GM20431 (cell line): ENCODE results near the gene PPP1R14B.

Source experiments
- in situ Hi-C: fragments of 300-500 bp; cut with MseI, MboI; formaldehyde crosslinking; loops from one replicate; pipeline ENCODE4 v1.15.0; 2020; ENCODE audit warnings: low sequenced_read_pairs; ENCODE audit not compliant: unreplicated experiment

Gene PPP1R14B

GRCh38 chr11:64246871-64247728 lies at the start of gene PPP1R14B:
Gene PPP1R14B, minus strand, starts transcription at chr11:64246943. Its CDS starts 270 bp downstream, at chr11:64246673.
- in situ Hi-C loops = no loop called here

- in situ Hi-C loops = no loop called here
Measured at GRCh38 chr11:64296236-64296635, 49.5 kb upstream of the PPP1R14B start.

DNA sequence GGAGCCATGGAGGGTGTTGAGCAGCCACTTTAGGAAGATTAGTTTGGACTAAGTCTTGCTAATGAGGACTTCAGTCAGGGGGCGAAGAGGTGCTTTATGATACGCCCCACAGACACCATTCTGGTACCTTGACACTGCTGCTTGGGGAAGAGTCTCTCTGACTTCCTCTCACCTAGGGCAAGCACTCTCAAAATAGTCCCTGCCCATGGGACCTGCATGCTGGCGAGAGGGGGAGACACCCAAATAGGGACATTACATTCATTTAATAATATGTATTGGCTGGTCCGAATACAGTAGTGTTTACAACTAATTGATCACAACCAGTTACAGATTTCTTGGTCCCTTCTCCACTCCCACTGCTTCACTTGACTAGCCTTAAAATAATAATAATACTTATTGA lies 49.0 kb upstream of the PPP1R14B start:
- in situ Hi-C loops = no loop called here

DNA sequence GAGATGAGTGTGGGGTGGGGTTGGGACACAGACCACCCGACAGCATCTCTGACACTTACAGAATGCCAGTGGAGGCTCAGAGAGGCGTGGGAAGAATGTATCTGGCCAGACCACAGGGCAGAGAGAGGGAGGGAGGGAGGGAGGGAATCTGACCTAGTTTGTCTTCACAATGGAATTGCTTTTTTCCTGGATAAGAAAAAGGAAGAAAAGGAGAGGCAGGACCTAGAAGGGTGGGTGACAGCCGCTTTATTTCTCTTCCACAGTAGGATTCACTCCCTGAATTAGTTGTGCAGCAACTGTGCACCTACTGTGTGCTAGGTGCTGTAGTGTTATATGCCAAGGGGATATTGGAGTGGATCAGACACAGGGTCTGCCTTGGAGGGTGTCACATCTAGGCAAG lies 48.0 kb upstream of the PPP1R14B start:
- in situ Hi-C loops = no loop called here

DNA sequence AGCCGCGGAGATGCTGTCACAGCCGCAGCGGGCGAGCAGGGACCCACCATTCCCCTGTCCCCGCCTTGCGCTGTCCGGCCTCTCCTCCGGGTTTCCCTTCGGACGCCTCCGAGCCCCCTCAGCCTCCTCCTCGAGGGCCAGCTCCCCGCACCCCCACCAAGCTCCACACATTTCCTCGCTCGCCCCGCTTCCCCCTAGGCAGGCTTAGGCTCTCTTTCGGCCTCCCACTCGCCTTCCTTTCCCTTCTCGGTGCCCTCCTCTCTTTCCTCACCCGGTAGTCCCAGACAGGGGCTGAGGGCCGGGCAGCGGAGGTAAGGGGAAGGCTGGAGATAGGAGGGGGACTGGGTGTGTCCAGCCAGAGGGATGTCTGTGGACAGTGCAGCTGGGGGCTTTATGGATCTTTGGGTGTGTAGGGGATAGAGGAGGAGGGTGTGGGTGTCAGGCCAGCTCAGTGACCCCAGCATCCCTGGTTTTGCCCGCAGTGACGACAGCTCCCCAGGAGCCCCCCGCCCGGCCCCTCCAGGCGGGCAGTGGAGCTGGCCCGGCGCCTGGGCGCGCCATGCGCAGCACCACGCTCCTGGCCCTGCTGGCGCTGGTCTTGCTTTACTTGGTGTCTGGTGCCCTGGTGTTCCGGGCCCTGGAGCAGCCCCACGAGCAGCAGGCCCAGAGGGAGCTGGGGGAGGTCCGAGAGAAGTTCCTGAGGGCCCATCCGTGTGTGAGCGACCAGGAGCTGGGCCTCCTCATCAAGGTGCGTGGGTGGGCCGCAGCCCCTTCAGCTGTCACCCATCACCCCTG lies 45.9 kb upstream of the PPP1R14B start:
- in situ Hi-C loops = no loop called here

GRCh38 chr11:64291752-64292459 lies 45.2 kb upstream of the PPP1R14B start:
- in situ Hi-C loops = no loop called here

- in situ Hi-C loops = no loop called here
Measured at GRCh38 chr11:64291262-64291751, 44.6 kb upstream of the PPP1R14B start, which contains the start of gene KCNK4. Gene KCNK4, plus strand, starts transcription at chr11:64291302. Its CDS starts 1,717 bp downstream, at chr11:64293019.

- in situ Hi-C loops = no loop called here
Measured at GRCh38 chr11:64290352-64291261, 43.9 kb upstream of the PPP1R14B start.

DNA sequence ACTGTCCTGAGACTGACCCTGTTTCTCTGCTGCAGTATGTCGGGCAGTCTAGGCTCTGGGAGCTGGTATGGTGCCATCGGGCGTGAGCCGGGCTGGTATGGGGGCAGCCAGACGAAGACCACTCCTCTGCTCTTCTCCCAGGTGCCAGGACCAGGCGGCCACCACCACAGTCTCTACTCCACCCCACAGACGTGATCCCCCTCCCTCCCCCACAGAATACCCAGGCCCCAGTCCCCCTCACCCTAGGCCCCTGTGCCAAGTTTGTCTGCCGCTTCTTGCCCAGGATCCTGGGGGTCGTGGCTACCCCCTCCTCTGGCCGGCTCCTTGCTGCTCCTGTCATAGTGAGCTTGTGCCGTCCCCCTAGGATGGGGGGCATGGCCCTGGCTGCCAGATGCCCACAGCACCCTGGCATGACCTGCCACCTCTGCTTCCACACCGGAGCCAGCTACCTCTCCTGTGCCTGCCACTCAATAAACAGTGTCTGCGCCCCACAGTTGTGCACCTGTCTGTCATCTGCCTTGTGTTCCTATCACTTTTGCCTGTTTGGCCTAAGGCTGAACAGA lies 42.3 kb upstream of the PPP1R14B start:
- in situ Hi-C loops = no loop called here

DNA sequence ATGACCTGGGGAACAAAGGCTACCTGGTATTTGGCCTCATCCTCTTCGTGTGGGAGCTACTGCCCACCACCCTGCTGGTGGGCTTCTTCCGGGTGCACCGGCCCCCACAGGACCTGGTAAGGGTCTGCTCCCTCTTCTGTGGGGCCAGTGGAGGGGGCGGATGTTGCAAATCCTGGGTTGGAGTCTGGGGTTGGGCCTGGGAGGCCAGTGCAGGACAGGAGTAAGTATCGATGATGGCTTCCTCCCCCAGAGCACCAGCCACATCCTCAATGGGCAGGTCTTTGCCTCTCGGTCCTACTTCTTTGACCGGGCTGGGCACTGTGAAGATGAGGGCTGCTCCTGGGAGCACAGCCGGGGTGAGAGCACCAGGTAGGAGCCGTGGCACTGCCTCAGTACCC lies 41.6 kb upstream of the PPP1R14B start:
- in situ Hi-C loops = no loop called here

- in situ Hi-C loops = no loop called here
Measured at GRCh38 chr11:64287676-64288352, 41.1 kb upstream of the PPP1R14B start.

DNA sequence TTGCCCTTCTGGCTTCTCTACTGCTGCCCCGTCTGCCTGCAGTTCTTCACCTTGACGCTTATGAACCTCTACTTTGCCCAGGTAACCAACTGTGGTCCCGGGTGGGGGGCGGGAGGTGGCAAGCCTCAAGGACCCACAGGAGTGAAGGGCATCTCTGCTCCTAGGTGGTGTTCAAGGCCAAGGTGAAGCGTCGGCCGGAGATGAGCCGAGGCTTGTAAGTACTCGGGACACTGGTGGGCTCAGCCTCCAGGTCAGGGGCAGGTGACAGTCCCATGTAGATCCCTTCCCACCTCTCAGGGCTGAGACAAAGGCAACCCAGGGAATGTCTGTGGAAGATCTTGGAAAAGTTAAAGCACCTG lies 40.0 kb upstream of the PPP1R14B start:
- in situ Hi-C loops = no loop called here

DNA sequence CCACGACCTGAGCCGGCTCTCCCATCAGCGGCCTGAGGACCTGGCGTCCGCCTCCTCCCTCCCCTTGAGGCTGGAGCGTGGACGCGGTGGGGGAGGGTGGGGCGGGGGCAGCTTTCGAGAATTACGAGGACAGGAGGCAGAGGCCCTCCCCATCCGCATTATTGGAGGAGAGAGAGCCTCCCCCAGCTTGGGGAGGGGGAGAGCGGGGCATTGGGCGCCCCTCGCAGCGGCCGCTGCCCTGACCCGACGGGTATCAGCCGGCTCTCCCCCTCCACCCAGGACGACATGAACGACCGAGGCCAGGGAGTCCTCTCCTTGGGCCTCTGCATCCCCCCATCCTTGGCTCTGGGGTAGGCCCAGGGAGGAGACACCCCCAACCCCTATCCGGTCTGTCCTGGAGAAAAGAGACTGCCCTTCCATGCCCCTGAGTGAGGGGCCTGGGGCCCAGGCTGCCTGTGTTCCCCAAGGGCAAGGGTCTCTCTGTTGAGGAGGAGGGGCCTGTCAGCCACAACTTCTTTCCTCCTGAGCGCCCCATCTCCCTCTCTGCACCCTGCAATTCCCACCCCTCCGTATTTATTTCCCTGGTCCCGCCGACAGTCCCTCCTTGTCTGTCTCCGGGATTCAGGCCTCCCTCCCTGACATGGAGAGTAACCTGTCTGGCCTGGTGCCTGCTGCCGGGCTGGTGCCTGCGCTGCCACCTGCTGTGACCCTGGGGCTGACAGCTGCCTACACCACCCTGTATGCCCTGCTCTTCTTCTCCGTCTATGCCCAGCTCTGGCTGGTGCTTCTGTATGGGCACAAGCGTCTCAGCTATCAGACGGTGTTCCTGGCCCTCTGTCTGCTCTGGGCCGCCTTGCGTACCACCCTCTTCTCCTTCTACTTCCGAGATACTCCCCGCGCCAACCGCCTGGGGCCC lies 39.4 kb upstream of the PPP1R14B start:
- in situ Hi-C loops = no loop called here

- in situ Hi-C loops = no loop called here
Measured at GRCh38 chr11:64284962-64285884, 38.5 kb upstream of the PPP1R14B start, which contains the start of gene GPR137. Gene GPR137, plus strand, starts transcription at chr11:64285848. Its CDS starts 677 bp downstream, at chr11:64286525.

DNA sequence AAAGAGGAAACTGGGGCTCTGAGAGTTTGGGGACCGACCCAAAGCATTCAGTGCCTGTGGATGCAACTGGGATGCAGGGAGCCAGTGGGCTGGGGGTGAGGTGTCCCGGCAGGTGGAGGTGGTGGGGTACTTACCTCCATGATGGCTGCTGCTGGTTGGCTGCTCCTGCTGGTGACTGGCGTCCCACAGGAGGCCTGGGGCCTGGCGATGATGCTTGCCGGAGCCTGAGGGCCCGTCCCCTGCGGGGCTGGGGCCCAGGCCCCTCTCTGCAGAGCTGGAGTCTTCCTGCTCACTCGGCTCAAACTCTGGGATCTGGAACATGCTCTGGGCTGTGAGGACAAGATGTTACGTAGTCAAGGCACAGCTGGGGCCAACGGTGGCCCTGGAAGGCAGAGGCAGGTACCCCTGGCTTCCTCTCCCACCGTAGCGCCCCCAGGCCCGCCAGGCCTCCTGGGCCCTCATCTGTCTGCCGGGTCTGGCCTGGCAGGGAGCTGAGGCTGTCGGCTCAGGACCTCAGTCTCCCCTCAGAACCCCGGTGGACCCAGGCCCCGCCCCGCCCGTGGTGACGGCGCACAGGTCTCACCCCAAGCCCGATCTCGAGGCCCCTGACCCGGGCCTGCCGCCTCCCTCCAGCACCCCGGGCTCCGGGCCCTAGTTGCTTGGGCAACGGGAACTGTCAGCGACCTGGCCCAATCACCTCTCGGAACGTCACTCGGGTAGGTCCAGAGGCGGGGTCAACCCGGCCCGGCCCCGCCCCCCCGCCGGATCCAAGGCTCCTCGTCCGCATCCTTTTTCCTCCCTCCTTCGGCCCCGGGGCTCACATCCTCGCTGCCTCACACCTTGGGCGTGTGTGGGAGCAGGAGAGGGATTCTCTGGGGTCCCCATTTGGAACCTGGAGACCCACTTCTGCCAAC lies 37.6 kb upstream of the PPP1R14B start, which contains the start of gene BAD:
Gene BAD (minus strand): TSS at position 618 of the 914 bp plus-strand sequence. CDS start 297 bp downstream, at position 321.
- in situ Hi-C loops = no loop called here
